GM12801 (cell line): ENCODE measurements around the gene IRF1.

Experiments
- CTCF ChIP-seq: IDR thresholded peaks from one replicate; pipeline ENCODE4 v1.5.1; 2011; ENCODE audit warnings: control low read depth; ENCODE audit not compliant: insufficient read length; ENCODE audit errors: extremely low read depth

The IRF1 gene

DNA sequence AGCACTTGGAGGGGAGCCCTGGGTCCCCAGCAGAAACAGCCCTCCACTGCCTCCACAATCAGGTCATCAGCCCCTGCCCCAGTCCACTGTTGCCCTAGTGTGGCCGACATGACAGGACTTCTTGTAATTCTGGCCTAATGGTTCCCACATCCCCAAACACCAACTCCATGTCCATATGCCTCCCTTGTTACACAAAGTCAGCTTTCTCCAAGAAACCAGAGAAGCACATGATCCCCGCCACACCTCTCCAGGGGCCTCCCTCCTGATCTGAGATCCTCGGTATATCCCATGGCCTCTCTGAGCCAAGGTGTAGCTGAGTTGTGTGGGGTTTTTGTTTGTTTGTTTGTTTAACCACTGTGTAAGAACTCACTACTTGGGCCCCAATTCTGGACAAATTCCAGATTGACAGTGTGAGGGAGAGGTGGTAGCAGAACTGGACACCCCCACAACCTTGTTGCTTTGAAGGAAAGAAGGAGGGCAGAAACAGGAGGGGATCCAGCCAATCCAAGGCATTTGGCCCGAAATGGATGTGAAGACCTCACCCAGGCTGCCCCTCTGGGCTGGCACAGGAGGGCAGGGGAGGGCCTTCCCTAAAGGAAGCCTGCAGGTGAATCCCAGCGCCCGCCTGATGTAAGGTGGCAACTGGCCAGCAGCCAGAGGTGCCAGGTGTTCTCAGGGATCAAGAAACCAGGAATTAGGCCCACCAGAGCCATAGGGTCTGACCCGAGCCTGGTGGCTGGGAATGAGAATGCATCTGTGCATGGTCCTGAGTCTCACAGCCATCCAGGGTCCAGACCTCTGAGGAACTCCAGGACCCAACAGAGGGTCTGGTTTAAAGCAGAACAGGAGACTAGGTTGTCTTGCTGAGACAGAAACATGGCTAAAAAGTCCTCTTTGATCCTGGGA lies 13.4 kb downstream of the IRF1 start:
- TF ChIP-seq CTCF: no peak

- no peak for TF ChIP-seq CTCF
Measured at GRCh38 chr5:132475987-132476875, 14.3 kb downstream of the IRF1 start.

DNA sequence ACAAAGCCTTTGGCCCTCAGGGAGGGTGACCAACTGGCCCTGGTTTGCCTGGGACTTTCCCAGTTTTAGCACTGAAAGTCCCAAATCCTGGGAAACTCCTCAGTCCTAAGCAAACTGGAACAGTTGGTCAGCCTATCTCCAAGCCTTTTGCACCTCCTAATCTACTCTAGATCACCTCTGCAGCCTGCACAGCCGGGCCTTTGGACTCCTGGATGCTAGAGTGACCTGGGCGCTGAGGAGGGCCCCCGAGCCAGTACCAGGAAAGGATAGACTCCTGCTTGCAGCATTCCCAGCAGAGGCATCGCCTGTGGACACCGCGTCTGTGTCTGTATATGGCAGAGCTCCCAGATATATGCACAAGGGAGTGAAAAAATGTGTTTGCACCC lies 15.1 kb downstream of the IRF1 start:
- no peak for TF ChIP-seq CTCF

DNA sequence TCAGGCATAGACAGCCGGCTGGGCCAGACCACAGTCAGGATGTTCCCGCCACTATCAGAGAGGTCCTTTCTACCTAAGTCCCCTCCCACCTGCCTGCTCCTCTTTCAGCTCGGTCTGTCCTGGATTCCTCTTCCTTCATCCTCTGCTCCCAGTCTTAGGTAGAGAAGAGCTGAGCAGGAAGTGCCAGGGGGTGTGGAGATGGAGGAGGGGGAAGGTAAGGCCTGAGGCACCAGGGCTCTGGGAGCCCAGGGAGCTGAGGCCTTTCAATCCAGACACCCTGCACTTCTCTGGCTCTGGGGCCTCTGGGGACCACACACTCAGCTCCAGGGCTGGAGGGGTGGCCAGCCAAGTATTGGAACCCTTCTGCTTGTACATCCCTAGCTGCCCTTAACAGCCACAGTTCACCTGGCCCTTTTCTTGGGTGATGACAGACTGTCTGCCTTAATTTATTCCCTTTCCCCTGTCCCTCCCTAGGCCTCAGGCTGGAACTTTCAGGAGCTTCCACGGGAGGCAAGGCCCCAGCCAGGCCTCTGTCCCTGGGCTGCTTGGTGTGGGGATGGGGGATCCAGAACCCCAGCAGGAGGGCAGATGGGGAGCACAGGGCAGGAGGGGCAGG lies 15.6 kb downstream of the IRF1 start:
- no peak for TF ChIP-seq CTCF

GRCh38 chr5:132474131-132474723 lies 16.3 kb downstream of the IRF1 start:
- TF ChIP-seq CTCF: no peak

- TF ChIP-seq CTCF: no peak
Measured at GRCh38 chr5:132473668-132474067, 16.9 kb downstream of the IRF1 start.
